ENCODE measurements around the gene SLC38A5. TPM values are rescaled to one million over a fixed set of nuclear protein-coding genes. Genes with fewer than 3 reads are reported as not detected.

SLC38A5 gene
- polyA plus RNA-seq, 1 of the 3 experiments (the other 2 are of a cell fraction): 0.33 TPM

DNA sequence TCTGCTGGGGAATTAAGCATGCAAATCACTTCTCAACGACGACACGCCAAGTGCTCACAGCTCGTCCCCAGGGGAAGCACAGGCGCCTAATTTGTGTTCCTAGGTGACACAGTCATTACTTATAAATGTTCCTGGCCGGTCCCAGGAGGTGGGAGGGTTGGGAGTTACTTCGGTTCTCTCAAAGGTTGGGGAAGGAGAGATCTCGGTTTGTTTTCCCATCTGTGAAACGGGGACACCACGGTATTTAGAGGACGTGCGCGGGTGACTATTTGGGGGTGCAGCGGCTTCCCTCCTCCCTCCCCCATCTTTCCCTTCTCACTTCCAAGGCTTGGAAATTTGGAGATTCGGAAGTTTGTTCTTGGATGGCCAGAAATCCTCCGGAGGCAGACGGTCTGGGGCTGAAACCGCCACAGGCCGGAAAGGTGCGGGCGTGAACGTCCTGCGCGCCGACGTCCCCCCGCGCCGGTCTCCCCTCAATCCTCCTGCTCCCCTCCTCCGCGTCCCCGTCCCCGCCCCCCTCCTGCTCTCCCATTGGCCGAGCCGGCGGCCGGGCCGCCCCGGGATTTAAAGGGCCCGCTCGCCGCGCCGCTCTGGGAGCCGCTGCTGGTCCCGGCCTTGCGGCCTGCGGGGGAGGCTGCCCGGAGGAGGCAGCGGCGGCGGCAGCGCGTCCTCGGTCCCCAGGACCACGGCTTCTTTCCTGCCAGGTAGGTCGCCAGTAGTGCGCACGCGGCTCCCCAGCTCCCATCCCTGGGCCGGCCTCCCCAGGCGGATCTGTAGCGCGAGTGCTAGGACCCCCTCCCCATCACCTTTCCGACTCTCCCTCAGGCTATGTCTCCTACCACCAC is 38.6 kb upstream of the SLC38A5 start, which contains the start of gene PORCN (continued):
- TF ChIP-seq USF1 (IDR thresholded peaks at IDR 0.05; ENCODE audit: borderline replicate concordance, low read depth): no peak
- no peak for TF ChIP-seq RFX5 (IDR thresholded peaks at IDR 0.05; ENCODE audit: low read length)
- TF ChIP-seq FOSL2 (IDR thresholded peaks at IDR 0.05; ENCODE audit: borderline replicate concordance, low read depth): no peak
- TF ChIP-seq, protein P1, sequence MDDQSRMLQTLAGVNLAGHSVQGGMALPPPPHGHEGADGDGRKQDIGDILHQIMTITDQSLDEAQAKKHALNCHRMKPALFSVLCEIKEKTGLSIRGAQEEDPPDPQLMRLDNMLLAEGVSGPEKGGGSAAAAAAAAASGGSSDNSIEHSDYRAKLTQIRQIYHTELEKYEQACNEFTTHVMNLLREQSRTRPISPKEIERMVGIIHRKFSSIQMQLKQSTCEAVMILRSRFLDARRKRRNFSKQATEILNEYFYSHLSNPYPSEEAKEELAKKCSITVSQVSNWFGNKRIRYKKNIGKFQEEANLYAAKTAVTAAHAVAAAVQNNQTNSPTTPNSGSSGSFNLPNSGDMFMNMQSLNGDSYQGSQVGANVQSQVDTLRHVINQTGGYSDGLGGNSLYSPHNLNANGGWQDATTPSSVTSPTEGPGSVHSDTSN (IDR thresholded peaks at IDR 0.05): no peak
- no peak for TF ChIP-seq IRF3 (IDR thresholded peaks at IDR 0.05; ENCODE audit: low read depth, low read length)
- no peak for TF ChIP-seq NFIC (IDR thresholded peaks at IDR 0.05; ENCODE audit: borderline replicate concordance)
- TF ChIP-seq RCOR1 (IDR thresholded peaks at IDR 0.05; ENCODE audit: low read length): no peak
- TF ChIP-seq YY1 (IDR thresholded peaks at IDR 0.05; ENCODE audit: low read depth): no peak
- no peak for TF ChIP-seq TCF12 (IDR thresholded peaks at IDR 0.05)
- no peak for TF ChIP-seq SIN3A (IDR thresholded peaks at IDR 0.05; ENCODE audit: borderline replicate concordance, low read depth, low read length)
- peak; percentile 67; the same call in 1 of the 2 replicates for TF ChIP-seq POLR2AphosphoS5 (IDR thresholded peaks at IDR 0.05; ENCODE audit: low read depth, low read length)
- TF ChIP-seq MXI1 (IDR thresholded peaks at IDR 0.05; ENCODE audit: low read depth, low read length): peak; percentile 26; the same call in 1 of the 2 replicates
- no peak for TF ChIP-seq GATA2 (CRISPR knock-in tag; IDR thresholded peaks at IDR 0.05)

DNA sequence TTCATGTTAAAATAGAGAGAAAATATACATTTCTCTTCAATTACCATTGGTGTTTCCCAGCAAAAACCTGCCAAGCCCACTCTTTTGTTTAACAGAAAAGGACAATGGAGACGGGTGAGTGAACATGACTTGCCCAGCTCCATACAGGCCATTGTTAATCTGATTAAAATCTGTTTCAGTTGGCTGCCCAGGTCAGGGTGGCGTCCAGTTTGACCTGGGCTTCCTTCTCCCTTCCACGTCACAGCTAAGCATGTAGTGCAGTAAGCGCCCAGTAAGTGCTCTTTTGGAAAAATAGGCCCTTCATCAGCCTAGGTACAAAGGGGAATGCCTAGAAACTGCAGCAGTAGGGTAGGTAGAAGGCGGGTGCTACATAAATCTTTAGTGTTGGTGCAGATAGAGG is 37.2 kb upstream of the SLC38A5 start:
- Histone ChIP-seq H3F3A (replicated peaks; ENCODE audit: insufficient read depth) (no peaks in the 10 kb centered on the region), H3K4me3 (ENCODE audit: low read depth in 2 of 2, low read length in 1 of 2) (no peak overlapping the region), H3K27me3 (ENCODE audit: insufficient read depth) (no peaks in the 10 kb centered on the region; the same call in 1 of the 2 replicates), H3K36me3 (replicated peaks in 1 of 2; ENCODE audit: control insufficient read depth in 1 of 2, insufficient read depth in 2 of 2, low read length in 1 of 2) (no peaks in the 10 kb centered on the region), H3K4me2 (no peak overlapping the region), H3K9me2 (no peaks in the 10 kb centered on the region), H3K79me2 (ENCODE audit: insufficient read depth) (no peaks in the 10 kb centered on the region), H4K20me1 (ENCODE audit: insufficient read depth) (no peaks in the 10 kb centered on the region), H3K9me3 (no peaks in the 10 kb centered on the region), H3K27ac (ENCODE audit: low read depth in 2 of 2, low read length in 1 of 2) (no peak overlapping the region), H3K9ac (no peak overlapping the region), H3K4me1 (ENCODE audit: control insufficient read depth in 1 of 2, insufficient read depth in 2 of 2, low read depth in 1 of 2, low read length in 1 of 2) (peaks cover 0 to 7% of the 10 kb centered on the region in 2 experiments; a peak in 1 of 4 replicates), H2AFZ (ENCODE audit: low read depth) (no peak overlapping the region)
- 68% methylated on average over 5 of the region's 5 CpGs for WGBS (ENCODE audit: low lambda C conversion rate)
- ChIA-PET POLR2A (no interaction called here), CTCF (interaction anchor here (1.2 kb wide), 1 partner anchor 12 kb away, joined by 3 read pairs; no protein-coding TSS in a partner anchor)
- DNase-seq: no peak
- no peak for TF ChIP-seq USF1 (IDR thresholded peaks at IDR 0.05; ENCODE audit: borderline replicate concordance, low read depth)
- no peak for TF ChIP-seq MEF2A (IDR thresholded peaks at IDR 0.05; ENCODE audit: borderline replicate concordance, low read depth)
- TF ChIP-seq, protein P2, sequence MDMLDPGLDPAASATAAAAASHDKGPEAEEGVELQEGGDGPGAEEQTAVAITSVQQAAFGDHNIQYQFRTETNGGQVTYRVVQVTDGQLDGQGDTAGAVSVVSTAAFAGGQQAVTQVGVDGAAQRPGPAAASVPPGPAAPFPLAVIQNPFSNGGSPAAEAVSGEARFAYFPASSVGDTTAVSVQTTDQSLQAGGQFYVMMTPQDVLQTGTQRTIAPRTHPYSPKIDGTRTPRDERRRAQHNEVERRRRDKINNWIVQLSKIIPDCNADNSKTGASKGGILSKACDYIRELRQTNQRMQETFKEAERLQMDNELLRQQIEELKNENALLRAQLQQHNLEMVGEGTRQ (IDR thresholded peaks at IDR 0.05; ENCODE audit: borderline replicate concordance, low read depth, low read length): no peak
- no peak for TF ChIP-seq RAD21 (IDR thresholded peaks at IDR 0.05; ENCODE audit: low read length)
- no peak for TF ChIP-seq EP300 (IDR thresholded peaks at IDR 0.05; ENCODE audit: borderline replicate concordance in 1 of 2, low read depth in 1 of 2, low read length in 1 of 2)
- TF ChIP-seq NFIC (IDR thresholded peaks at IDR 0.05; ENCODE audit: borderline replicate concordance): no peak
- TF ChIP-seq GATA2 (CRISPR knock-in tag; IDR thresholded peaks at IDR 0.05): no peak
- TF ChIP-seq NRF1 (IDR thresholded peaks at IDR 0.05; ENCODE audit: low read depth, low read length): no peak
- no peak for TF ChIP-seq RXRA (IDR thresholded peaks at IDR 0.05; ENCODE audit: borderline replicate concordance, low read depth)
- TF ChIP-seq FOXM1 (IDR thresholded peaks at IDR 0.05; ENCODE audit: low read depth): no peak
- TF ChIP-seq FOSL2 (IDR thresholded peaks at IDR 0.05; ENCODE audit: borderline replicate concordance, low read depth): no peak
- no peak for TF ChIP-seq POLR2AphosphoS5 (IDR thresholded peaks at IDR 0.05; ENCODE audit: low read depth, low read length)
- TF ChIP-seq RCOR1 (IDR thresholded peaks at IDR 0.05; ENCODE audit: low read length): no peak
- TF ChIP-seq TAF1 (IDR thresholded peaks at IDR 0.05; ENCODE audit: borderline replicate concordance, low read depth, low read length): no peak

All from SK-N-SH (cell line).